DLD1 (cell line): ENCODE data around the gene CACNA1D.

Experiments
- in situ Hi-C: cut with HindIII; loops from 2 replicates; pipeline ENCODE4 v1.10.0; 2017; ENCODE audit warnings: low sequenced_read_pairs

Gene CACNA1D

DNA sequence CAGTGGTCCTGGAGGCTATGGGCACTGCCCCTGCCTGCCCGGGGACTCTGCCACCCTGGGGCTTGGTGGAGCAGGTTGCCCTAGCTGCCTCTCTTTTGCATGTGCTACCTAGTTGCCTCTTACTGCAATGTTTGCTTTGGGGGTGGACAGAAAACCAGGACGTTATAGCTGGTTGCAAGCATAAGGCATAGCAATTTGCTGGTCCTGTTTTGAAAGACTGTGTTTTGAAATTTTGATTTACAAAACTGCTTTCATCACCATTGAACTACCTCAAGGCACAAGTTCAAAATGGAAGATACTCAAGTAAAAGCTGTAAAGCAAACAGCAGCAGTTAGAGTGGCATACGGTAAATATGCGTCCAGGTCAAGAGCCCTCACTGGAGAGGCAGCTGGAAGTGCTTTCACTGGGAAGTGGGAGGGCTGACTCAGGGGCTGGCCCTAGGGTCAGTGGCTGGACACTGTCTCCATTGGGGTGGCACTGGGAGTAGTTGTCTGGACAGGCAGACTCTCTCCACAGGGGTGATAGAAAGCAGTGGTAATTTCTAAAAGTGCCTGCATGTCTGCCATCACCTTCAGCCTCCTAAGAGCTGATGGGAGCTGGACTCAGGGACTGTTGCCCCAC, 213.7 kb downstream of the CACNA1D start:
- in situ Hi-C loops: no loop called here

DNA sequence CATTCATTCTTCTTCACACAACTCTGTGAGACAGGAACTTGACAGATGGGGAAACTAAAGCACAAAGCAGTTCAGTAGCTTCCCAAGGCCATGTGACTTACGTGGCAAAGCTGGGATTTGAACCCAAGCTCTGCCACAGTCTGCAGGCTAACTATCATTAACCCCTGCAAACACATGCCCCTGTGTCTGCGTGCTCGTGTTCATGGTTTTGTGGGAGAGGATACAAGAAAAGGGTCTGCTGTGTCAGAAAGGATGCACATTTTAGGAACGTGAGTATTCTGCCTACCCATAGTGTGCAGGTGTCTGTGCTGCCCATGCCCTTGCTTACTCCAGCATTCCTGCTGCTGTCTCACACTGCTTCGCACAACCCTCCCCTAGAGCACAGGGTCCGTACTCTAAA, 214.8 kb downstream of the CACNA1D start:
- in situ Hi-C loops: no loop called here

DNA sequence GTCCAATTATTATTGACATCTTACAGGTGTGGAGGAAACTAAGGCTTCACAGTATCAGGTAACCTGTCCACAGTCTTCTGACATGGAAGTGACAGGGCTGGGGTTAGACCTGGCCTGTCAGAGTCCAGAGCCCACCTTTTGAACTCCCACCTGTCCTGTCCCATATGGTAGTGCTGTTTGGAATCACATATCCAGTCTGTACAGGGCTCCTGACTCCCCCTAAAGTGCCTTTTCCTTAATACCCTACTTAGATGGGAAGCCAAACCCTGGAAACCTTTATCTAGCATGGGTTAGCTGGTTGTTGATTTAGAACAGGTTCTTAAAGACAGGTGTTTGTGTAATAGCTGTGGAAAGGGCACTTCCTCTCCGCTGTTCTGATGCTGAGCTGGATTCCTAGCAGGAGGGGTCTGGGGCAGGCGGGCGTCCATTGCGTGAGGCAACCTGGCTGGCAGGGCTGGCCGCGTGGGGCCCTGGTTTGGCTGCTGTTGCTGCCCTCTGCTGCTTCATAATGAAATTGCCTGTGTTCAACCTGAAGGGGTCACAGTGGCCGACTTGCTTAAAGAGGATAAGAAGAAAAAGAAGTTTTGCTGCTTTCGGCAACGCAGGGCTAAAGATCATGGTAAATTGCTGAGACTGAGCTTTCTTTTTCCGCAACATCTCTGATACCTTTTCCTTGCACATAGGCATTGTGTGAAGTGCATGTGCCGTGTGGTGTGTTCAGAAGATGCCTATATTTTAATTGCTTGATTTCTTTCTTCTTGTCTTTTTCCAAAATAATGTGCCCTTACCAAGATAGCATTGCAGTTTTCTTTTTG, 215.7 kb downstream of the CACNA1D start:
- in situ Hi-C loops: loop anchor here (10.0 kb wide), 1 partner anchor 345 kb away; no protein-coding TSS in a partner anchor

DNA sequence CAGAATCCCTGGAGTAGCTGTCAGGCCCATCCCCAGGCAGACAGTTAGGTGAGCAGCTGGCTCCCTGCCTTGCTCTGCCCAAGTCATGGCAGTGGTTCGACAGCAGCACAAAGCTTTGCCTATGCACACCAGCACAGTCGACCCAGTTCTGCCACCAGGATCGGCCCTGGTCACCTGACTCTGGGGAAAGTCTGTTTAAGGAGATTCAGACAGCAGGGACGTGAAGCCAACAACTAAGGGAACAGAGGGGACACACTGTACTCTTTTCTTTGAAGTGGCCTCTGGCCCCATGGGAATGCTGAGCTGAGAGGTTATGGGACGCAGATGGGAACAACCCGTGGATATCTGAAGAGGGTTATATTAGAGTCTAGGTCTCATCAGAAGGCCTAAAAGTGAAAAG, 217.0 kb downstream of the CACNA1D start:
- in situ Hi-C loops: loop anchor here (10.0 kb wide), 1 partner anchor 347 kb away; no protein-coding TSS in a partner anchor

DNA sequence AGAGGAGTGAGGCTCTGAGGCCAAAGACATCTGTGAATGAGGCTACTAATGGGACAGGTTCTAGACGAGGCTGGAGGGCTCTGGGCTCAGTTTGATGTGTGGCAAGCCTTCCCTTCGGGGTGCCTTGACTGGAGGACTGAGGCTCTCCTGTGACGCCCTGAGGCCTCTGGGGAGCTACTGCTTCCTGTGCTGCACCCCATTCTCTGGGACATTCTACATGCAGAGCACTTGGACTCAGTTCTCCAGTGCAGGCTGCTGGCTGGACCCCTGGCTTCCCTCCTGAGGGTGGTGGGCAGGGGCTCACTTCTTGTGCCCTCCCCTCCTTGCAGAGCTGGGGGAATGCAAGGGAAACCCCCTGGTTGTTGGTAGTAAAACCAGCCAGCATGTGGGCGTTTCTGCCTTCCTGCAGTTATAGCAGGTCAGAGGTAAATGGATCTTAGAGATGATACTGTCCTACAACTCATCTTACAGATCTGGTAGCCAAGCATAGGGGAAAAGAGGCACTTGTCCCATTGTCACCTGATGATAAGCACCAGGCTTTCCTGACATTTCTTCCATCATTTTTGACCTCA, 218.5 kb downstream of the CACNA1D start:
- in situ Hi-C loops: loop anchor here (10.0 kb wide), 1 partner anchor 348 kb away; no protein-coding TSS in a partner anchor

DNA sequence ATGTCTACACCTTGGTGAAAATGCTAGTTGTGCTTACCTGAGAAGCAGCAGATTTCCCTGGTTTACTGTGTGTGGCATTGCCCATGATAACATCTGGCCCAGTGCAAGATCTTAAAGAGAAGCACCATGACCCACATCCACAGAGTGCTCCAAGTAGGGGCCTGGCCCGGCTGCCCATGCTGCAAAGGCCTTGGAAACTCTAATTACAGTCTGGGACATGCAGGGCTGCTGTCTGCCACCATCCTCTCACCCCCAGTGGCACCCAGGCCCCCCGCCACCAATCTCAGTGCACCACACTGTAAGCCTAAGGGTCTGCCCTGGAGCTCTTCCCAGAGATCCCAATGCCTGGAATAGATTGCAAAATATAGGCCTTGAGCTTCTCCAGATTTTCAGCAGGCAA, 219.2 kb downstream of the CACNA1D start:
- in situ Hi-C loops: loop anchor here (10.0 kb wide), 1 partner anchor 349 kb away; no protein-coding TSS in a partner anchor

DNA sequence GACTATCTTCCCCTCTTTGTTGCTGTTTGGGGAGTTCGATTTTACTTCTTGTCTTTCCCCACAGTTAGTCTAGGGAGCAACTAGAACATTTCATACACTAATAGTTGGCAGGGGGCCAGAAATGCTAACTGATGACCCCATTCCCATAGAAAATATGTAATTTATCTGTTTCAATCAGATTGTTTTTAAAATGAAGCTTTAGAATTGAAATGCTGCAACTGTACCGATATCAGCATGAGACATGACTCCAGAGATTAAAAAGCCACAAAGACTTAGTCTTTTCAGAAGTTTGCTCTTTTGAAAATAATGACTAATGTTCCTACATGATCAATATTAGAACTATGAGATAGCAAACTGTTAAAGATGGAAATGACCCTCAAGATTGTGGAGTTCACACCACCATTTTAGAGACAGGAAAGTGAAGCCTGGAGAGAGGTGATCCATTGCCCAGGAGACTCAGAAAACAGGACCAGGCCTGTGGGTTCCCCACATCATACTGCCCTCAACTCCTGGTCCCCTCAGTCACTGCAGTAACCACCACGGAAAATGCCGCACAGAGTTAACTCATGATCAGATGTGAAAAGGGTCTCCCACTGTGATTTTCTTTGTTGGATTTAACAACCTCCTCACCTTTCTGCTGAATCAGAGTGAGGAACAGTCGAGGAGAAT, 221.5 kb downstream of the CACNA1D start:
- in situ Hi-C loops: loop anchor here (10.0 kb wide), 1 partner anchor 351 kb away; no protein-coding TSS in a partner anchor

DNA sequence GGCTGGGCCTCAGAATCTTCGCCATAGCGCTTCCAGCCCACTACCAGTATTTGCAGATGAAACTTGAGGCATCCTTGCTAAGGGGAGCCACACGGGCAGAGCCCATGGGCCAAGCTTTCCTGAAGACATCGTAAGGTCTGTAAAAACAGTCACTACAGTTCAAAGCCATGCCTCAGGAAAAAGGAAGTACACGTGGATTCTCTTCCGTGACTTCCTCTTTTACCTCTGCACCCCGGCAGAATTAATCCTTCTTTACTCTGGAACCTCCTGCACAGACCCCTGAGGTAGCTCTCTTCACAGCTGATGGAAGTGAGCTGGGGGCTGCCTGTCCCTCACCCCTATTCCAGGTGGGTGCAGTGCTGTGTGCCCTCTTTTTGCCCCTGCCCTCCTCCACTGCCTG, 222.6 kb downstream of the CACNA1D start:
- in situ Hi-C loops: loop anchor here (10.0 kb wide), 1 partner anchor 352 kb away; no protein-coding TSS in a partner anchor

DNA sequence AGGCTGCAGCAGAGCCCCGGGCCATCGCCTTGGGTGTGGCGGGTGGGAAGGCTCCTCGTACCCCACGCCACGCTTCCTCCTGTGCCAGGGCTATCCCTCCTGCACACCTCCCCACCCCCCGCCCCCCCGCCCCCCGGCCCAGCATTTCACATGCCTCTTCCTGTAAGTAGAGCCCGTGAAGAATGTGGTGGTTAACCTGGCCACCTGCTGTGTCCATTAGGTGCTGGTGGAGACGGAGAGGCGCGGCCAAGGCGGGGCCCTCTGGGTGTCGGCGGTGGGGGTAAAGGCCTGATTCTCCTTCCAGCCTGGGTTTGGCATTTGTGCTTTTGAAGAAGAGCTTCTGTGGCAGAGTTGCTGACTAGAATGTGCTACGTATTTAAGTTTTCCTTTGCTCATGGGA, 224.1 kb downstream of the CACNA1D start:
- in situ Hi-C loops: loop anchor here (10.0 kb wide), 1 partner anchor 354 kb away; no protein-coding TSS in a partner anchor

DNA sequence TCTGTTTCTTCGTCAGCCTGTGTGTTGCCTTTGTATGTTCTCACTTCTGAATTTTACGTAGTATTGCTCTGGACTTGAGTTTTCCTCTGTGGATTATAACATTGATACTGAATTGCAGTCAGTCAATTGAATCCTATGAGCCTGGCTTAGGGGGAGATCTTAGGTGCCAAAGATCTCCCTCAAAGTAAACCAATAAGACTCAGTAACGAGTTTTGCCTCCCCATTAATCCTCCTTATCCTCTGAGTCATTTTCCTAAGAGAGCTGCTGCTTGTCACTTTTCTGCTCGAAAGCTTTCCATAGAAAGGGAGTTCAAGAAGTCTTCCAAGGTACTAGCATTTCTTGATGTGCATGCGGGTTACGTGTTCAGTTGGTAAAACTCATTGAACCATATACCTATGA, 225.4 kb downstream of the CACNA1D start:
- in situ Hi-C loops: loop anchor here (10.0 kb wide), 1 partner anchor 355 kb away; no protein-coding TSS in a partner anchor

DNA sequence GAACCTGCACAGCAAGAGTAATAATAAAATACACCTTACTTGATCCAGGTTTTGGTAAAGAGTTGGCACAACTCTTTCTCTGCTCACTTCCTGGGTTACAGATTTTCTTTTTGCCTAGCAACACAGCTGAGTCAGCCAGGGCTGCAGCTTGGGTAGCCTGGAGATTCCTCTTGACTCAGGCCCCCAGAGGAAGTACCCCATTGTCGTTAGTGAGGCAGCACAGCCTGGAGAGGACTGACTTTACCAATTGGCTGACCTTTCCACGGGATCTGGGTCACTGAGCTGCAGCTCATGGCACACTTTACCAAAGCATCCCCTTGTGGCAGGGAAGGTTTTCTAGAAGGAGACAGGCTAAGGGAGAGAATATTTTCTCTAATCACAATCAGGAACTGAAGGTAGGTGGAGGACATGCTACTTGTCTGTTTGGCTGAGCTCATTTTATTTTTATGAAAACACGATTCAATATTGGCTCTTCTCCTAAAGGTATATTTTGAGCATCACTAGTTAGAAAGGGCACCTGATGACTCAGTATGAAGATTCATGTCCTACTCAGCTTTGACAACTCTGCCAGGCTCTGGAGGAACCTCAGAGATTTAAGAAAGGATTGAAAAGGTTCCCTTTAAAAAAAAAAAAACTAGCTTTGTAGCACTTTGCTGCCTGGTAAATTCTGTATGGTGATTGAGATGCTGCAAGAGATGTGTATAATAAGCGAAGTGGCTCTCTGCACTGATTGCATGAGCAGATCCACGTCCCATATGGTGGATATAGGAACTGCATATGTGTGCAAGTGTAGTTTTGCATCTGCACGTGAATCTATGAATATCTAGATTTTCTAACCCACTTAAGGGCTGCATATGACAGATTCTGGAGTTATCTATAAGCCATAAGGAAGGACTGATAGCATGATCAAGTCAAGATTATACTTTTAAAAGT, 227.0 kb downstream of the CACNA1D start:
- in situ Hi-C loops: no loop called here

DNA sequence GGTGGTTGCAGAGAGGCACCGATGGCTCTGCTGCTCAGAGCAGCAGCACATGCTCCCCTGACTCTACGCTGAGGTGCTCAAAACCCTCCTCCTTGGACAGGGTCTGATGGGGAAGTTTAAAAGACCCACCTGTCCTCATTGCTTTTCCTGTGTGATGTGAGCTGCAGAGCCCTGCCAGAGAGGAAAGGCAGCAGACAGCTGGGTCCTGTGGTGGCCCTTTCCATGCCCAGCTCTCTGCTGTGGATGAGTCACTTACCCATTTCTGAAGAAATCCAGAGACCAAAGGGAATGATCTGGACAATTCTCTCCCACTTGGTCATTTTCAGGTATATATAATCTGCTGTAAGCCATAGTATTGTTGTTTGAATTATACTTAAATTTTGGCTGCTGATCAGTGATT, 230.2 kb downstream of the CACNA1D start:
- in situ Hi-C loops: no loop called here

DNA sequence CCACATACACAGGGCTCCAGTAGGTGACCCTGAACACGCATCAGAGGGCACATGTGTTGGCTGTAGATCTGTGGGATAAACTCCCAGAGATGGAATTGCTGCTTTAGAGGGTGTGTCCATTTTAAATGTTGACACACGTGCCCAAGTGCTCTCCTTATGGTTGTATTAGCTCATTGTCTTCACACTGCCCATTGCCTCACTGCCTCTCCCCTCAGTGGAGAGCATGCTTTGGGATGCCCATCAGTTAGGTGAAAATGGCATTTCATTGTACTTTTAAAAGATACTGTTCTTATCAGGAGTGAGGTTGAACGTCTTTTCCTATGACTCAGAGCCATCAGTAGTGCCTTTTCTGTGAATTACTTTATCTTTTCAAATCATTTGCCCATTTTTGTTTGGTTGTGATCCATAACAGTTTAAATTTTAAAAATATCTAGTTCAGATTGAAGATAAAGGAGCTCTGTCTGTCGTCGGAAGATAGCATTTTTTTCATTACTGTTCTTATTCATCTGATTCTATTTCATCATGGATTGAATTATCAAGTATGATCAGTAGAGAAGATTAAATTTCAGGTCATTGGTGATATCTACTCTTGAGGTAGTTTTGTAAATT, 231.1 kb downstream of the CACNA1D start:
- in situ Hi-C loops: no loop called here

DNA sequence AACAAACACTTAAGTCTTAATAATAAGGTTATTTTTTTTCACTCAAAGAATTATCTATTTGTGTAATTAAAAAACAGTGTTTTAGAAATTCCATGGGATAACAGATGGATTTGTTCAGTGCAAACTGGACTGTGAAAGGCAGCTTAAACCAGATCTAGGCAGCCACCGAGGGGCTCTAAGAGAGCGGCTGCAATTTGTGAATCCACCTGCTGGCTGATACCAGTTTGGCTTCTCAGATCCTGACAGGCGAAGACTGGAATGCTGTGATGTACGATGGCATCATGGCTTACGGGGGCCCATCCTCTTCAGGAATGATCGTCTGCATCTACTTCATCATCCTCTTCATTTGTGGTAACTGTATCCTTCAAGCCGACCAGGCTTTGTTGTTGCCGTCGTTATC, 232.2 kb downstream of the CACNA1D start:
- in situ Hi-C loops: no loop called here

DNA sequence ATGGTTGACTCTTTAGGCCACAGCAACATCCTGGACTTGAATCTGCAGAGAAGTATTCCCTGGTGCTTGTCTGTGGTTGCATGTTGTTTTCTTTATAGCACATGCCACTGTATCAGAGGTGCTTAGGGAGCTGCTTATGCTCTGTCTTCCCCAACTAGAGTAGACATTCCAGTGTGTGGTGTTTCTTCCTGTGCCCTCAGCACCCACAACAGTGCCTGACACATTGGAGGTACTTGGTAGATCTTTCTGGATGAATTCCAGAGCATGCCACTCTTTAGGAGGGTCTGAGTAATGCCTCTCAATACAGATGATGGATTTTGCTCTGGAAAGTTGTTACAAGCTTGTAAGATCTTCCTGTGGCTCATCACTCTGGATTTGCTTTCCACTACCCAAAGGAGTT, 234.2 kb downstream of the CACNA1D start:
- in situ Hi-C loops: no loop called here

DNA sequence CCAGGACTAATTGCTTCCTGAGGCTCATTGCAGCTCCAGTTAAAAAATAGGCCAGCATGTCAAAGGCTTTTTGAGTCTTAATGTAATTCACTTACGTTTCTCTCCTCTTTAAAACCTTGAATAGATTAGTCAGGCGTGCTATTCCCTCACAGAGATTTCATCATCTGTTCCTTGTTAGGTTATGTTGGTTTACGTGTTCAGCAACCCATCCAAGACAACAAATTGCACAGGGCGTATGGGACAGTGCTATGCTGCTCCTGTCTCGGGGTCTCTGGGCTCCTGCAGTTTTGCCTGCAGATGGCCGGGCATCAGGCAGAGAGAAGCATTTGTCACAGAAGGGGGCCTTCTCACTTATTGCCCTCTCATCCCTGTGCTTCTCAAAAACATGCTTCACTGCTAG, 234.7 kb downstream of the CACNA1D start:
- in situ Hi-C loops: no loop called here

DNA sequence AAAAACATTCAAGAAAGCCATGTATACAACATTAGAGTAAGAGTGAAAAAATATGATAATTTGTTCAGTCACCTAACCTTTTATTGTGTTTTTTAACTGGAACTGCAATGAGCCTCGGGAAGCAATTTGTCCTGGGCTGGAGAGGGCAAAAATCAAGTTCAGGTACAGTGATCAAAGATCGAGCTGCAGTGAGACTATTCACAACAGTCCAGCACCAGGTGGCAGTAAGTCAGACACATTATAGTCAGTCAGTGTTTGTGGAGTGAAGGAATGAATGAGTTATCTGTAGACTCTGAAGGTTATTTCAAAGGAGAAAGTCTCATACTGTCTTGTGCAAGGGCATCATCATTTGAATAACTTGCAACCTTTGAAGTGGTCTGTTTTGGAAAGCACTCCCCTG, 235.2 kb downstream of the CACNA1D start:
- in situ Hi-C loops: no loop called here

DNA sequence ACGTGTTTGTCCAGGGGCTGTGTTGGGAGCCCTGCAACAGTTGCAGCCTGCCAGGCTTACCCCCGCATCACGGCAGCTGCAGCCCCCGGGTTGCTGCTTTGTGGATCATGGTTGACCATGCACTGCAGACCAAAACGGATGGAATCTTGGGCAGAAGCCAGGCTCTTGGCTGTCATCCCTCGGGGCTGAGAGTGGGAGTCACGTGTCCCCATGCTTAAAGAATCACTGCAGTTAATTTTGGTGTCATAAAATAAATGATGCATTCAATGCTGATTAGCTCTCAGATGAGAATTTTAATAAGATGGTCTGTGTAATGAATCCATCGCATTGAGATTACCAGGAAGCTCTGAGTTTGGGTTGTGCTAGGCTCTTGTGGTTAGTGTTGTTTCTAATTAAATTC, 236.2 kb downstream of the CACNA1D start:
- in situ Hi-C loops: no loop called here

DNA sequence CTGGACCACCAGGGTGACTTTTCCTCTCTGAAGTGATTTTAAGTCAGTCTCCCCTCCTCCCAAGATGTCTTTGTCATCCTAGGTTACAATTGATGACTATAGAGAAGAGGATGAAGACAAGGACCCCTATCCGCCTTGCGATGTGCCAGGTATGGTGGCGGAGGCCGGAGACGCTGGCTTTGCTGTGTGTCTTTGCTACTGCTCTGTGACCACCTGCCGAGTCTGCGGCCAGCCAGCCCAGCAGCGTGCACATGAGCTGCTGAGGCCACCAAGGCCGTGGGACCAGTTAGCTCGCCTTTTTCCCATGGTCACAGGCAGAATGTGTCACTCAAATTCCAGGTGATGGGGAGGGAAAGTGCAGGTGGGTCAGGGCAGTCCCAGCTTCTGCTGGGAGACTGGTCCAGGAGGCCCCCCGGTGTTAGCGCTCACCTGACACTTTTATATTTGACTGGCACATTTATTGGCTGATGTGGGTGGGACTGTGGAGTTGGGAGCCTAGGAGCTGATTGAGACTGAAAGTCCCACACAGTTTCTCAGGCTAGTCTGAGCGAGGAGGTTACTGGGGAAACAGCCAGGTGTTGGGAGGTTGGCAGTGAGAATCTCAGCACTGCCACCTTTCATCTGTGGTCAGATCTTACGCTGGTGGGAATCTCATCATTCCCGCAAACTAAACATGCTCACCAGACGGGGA, 237.7 kb downstream of the CACNA1D start:
- in situ Hi-C loops: no loop called here
